NCI-H2196 (cell line): Measurements from ENCODE around the gene SREBF2.
"Not testable (repeated sequence)": the region's sequence is repeated elsewhere in the genome, so short reads cannot be mapped to it uniquely, and the experiment has no call there.

Experiments
- DNase-seq: peaks from one replicate; lab custom pipeline; 2025; ENCODE audit not compliant: unreplicated experiment; lab: John Stamatoyannopoulos, UW

Gene SREBF2

DNA sequence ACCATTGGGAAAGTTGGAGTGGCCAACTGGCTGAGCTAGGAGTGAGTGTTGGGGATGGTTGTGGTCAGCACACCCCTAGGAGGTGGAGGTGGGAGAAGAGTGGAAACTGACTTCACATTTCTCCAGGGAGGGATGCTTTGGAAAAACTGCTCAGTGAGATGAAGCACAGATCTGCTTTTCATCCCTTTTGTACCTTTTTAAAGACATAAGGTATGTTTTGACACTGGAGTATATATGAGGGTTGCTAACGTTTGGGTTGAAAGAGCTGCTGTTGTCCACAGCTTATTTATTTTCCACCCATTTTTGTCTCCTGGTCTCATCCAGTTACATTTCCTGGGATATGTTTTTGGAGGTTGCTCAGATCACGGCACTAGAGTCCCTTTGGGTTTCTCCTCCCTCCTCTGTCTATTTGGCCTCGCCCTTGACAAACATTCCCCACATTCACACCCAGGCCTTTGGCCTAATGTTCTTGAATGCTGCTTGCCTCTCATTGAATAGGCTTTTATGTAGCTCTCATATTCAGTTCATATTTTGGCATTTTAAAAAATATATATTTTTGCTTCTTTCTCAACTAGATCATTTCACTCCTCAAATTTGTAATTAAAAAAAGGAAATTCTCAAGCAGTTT is 8.3 kb downstream of the SREBF2 start:
- DNase-seq = no peak

DNA sequence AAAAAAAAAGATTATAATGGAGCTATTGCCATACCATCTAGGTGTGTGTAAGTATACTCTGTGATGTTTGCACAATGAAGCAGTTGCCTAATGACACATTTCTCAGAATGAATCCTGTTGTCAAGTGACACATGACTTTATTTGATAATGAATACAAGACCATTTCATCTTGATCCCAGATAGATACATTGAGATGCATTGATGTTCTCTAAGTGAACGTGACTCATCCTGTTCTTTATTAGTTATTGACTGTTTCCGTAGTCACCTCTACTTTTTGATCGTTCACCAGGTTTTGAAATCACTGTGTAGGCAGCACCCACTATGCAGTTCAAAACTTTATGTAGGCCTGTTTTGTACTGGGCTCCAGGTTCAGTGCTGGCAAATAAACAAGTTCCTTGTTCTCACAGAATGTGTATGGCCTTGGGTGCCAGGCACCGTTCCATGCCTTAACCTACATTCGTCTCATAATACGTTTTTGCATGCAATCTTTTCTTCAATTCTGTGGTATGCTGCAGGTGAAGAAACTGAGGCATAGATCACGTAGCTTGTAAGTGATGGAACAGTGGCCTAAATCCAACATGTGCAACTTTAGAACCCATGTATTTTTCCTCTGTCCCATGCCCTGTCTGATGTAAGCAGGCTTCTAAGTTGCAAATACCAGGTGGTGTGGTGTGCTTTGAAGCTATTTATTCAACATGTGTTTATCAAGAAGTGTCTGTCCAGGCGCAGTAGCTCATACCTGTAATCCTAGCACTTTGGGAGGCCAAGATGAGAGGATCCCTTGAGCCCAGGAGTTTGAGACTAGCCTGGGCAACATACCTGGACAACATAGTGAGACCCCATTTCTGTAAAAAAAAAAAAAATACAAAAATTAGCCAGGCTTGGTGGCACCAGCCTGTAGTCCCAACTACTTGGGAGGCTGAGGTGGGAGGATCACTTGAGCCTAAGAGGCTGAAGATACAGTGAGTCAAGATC is 10.4 kb downstream of the SREBF2 start:
- no peak for DNase-seq

DNA sequence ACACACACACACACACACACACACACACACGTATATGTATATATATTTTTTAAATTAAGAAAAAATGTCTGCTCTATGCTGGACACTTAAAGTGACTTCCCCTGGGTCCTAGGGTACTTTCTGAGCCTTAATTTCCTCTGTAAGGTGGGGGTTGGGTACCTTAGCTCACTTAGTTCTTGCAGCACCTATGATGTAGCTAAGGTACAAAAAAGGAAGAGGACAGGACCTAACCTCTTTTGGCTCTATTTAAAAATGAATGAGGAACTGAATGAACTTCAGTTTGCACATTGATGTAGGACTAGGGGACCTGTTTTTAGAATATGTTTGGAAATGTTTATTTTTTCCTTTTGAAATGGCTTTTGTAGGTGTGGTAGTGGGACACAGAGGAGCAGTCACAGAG is 11.1 kb downstream of the SREBF2 start:
- no peak for DNase-seq

DNA sequence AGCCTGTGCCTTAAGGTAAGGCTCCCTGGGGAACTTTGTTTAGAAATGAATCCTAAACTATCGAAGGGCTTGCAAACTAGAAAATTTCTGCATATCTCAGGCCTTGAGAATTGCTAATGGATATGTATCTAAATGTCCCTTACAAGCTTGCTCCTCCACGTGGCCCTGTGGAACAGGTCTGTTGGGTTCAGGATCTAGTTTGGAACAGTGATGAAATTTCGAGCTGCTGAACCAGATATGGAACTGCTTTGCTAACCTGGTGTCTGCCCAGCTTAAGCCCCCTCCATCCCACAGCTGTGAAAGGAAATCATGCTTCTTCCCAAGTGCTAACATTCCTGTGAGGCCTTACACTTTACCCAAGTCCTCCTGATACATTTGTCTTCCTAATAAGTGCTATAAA is 11.6 kb downstream of the SREBF2 start:
- no peak for DNase-seq

DNA sequence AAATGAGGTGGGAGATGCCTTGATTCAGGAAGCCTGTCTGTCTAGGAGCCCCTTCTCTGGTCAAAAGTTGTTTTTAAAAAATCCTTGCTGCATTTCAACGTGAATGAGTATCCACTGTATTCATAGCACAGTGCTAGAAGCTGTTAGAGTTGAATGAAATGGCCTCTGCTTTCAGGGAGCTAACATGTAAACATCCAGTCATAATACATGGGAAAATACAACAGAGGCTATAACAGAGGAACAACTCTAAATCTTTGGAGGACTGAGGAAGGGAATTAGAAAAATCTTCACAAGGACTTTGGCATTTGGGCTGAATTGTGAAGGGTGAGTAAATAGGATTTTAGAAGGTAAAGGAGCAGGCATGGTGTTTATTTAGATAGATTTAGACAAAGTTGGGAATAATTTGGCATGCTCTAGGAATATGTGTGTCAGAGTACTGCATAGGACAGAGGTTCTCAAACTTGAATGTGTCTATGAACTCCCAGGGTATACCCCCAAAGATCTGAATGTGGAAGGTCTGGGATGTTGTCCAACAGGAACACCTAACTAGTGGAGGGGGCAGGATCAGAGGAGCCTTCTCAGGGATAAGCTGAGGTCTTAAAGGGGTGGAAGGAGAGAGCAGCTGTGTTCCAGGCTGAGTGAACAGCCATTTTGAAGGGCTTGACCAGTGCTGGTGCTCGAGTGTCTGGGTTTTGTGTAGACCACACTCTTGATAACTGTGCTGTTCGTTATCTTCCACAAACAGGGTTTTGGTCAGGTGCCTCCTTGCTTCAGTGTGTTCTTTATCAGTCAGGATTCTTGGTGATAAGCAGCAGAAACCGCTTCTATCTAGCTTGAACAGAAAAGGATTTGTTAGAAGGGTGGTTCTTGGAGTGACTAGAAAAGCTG is 12.7 kb downstream of the SREBF2 start:
- DNase-seq = no peak

DNA sequence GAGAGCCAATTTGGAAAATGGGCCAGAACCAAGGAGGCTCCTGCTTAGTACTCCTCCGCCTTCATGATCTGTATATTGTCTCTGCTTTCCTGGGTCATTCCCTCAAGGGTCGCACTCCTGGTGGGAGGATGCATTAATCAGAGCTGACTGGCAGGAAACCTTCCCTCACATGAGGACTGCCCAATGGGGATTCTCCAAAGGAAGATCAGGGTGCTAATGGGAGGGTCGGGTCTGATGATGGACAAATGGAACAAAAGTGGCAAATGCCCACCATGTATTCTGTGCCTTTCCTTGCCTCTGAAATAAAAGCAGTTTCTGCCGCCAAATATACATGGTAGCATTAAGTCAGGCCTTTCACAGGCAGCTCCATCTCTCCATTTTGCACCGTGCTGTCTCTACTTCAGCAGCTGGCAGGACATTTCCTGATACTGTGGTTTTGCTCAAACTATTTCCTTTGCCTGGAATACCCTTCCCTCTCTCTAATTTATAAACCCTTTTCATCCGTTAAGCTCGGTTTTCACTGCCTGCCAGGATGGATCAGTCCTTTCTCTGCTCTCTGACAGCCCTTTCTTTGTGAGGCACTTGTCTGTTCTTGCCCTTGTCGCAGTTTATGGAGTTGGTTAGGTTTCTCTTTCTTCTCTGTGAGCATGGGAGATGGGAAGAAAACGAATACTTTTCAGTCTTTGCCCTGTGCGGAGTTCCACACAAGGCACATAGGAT is 13.5 kb downstream of the SREBF2 start:
- no peak for DNase-seq

DNA sequence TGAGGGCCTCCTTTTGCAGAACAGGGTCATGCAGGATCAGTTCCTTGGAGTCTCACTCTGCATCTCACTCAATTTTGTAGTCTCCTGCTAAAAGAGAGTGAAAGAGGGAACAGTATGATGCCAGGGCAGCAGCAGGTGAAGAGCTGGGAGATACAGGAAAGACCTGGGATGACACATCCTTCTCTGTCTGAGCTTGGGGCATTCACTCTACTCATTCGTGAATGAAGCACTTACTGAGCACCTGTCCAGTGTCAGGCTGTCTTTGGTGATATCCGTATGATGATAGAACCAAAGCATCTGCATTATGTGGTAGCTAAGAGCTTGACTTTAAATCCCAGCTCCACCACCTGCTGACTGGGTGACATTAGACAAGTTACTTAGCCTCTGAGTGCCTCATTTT is 14.4 kb downstream of the SREBF2 start:
- DNase-seq = peak; percentile 40

DNA sequence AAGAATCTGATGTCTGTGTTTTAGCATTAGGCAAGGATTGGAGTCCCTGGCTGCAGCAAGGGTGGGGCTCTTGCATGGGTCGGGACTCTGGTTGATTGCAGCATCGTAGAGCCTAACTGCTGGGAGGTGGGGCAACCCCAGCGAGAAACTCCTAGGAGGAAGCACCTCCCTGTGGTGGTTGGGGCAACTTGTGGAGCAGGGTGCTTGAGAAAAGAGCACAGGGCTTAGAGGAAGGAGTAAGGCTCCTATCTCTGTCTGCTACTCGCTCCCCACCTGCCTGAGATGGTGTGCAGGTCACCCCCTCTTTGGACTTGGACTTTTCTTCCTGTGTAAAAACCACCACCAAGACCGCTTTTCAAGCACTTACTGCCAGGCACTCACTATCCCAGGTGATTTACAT is 15.6 kb downstream of the SREBF2 start:
- DNase-seq = no peak

DNA sequence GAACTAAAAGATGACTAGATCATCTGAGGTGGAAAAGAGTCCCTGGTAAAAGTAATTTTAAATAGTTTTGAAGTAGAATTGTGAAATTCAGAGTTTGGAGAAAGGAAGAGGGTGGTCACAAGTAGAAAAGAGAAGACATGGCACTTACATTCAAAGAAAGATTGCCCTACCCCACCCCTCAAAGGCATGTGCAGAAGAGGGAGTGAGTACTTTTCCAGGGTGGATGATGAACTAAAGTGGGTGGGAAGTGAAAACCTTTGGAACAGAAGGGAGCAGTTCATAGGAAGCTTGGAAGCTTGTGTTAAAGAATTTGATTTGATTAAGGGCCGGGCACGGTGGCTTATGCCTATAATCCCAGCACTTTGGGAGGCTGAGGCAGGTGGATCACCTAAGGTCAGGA is 23.6 kb downstream of the SREBF2 start:
- DNase-seq = no peak

DNA sequence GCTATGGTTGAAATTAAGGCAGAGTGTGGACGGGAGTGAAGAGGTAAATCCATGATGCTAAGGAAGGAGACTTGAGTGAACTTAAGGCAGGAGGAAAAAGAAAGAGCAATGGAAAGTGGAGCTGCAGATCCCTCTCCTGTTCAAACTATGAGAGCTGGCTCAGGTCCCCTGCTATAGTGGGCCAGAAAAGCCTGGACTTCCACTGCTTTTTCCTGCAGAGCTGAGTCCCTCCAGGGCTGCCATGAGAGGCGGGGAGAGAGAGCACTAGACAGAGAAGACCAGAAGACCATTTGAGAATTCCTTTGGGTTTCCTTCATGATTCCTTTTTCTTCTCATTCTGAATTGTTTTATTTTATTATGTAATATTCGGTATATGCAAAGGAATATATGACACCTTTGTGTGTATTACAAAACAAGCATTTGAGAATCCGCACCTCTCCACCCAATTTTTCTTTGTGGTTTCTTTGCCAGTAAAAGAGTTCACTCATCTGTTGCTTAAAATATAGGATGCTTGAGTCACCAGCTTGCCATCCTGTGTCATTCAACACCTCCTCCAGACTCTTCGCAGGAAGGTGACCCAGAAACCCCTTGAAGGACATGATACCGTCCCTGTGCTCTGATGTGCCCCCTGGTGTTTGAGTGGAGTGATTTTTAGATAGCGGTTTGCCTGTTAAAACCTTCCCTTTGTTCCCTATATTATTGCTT is 24.4 kb downstream of the SREBF2 start:
- DNase-seq = peak; percentile 51

DNA sequence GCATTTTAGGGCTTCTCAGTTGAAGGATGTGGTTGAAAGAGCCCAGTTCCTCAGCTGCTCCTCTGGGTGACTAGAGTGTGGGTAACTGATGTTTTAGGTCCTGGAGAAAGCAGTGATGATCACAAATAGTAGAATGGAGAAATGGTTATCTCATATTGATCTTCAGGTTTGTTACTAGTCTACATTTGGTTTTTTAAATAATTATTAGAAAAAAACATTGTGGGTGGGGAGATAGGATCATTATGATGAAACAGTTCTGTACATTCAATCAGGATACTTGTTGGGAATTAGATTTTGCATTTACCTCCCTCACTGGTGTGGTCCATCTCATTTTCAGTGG is 24.9 kb downstream of the SREBF2 start:
- no peak for DNase-seq

DNA sequence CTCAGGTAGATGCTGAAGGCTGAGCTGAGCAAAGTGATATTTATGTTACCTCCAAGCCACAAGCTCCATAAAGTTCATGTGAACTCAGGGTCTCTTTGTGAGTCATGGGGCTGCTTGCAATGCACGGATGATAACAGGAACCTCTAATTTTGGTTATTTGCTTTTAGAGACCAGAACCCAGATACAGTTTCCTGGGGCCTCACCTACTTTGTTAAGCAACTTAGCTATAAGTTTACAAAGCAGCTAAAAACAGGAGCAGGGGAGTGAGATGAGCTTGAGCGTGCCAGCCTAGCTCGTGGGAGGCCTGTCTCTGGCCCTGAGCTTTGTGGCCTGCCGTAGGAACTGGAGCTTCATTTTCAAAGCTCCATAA is 29.2 kb downstream of the SREBF2 start:
- DNase-seq = no peak

DNA sequence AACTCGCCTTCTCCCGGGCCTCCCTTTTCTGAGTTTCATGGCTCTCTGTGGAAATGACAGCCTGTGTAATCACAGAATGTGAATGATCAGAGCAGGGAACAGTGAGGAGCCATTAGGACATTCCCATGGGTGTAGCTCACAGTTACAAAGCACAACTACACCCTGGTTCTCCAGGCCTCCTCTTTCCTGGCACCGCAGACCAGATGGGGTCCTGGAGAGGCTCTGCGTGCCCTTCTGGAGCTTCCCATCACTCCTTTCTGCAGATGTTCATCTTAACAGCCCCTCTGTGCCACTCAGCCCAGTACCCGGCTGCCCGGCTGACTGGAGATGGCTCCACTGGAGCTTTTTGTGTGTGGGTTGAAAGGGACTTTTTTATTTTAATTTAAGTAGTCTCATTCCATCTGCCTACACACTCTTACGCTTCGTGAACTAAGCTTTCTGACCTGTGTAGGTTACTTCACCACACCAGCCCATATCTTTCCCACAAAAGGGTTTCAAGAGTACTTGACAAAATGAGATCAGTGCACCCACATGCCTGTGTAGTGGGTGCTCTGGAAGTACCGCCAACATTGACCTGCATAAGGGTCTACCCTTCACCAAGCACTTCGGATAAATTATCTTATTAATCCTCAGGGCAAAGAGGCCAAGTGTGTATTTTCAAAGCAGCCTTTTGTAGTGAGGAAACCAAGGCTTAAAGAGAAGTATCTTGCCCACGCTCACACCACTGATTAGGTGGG is 29.8 kb downstream of the SREBF2 start:
- no peak for DNase-seq

DNA sequence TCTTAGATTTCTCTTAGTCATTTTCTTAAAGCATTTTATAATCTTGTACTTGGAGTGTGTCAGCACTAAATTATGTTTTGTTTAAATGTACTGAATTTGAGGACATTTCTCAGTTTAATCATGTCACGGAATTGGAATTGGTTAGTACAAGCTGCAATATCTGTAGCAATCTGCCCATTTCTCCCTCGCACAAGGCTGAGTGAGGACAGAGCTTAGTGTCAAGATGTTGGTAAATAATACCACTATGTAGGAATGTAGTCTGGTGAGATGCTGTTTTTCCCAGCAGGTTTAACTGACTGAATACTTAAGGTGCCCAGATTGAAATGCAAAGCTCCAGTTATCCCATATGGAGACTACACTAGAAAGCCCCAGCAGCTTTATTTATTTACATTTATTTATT is 30.6 kb downstream of the SREBF2 start:
- DNase-seq = no peak

DNA sequence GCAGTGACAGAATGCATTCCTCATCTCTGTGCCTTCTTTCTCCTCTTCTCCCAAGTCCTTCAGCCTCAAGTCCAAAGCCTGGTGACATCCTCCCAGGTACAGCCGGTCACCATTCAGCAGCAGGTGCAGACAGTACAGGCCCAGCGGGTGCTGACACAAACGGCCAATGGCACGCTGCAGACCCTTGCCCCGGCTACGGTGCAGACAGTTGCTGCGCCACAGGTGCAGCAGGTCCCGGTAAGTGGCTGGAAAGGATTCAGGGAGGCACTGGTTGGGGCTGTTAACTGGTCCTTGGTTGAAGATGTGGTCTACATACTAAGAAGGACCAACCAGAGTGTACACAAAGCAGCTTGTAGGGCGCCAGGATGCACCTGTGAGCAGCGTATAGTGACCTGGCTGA is 35.7 kb downstream of the SREBF2 start:
- no peak for DNase-seq

DNA sequence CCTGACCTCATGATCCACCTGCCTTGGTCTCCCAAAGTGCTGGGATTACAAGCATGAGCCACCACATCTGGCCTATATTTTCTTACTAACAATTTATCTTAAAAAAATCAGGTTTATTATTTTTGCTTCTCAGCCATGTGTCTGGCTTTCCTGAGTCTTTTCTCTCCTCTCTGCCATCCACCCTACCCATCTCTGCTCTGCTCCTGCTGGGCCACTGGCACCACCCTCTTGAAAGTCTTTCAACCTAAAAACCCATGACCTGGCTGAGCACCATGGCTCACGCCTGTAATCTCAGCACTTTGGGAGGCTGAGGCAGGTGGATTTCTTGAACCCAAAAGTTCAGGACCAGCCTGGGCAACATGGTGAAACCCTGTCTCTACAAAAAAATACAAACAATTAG is 37.2 kb downstream of the SREBF2 start:
- DNase-seq = not testable (repeated sequence)

DNA sequence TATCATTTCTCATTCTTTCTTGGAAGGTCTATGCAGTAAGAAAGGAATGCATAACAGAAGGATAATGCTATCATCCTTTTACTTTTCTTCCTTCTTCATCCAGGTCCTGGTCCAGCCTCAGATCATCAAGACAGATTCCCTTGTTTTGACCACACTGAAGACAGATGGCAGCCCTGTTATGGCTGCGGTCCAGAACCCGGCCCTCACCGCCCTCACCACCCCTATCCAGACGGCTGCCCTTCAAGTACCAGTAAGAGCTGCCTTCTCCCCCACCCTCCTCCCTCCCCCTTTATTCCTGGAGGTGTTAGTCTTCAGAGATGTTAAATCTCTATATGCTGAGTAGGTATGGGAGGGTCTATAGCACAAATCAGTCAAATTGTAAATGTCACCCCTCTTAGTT is 37.9 kb downstream of the SREBF2 start:
- DNase-seq = no peak

DNA sequence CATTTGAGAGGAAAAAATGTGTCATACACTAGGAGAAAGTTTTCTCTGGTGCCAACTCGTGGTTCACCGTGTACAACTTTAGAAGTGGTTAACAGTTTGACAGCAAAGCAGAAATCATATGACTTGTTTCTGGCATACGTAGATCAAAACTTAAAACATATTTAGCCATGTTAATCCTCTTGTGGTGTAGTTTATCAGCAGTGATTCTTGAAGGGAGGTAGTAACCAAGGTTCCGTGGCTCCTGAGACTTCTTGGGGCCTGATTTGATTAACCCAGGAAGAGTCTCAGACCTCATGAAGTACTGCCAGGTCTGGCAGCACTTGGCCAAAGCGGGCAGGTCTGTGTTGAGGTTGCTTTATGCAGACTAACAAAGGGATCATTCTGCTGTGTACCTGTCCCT is 40.5 kb downstream of the SREBF2 start:
- no peak for DNase-seq

DNA sequence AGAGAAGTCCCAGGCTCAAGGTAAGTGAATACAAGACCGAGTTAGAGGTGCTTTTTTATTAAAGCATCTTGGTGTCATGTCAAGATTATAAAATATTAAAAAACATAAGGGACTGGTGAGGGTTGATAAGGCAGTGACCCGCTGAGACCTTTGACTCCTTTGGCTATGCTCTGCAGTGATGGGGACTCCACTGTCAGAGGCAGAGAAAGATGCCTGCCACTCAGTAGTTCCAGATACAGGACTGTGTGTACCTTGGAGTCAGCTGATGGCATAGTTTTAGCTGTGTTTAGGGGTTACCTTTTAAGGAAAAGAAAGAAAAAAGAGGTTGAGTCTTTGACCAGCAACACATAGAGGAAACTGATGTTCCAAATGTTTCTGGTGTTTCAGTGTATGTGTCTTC is 41.2 kb downstream of the SREBF2 start:
- no peak for DNase-seq
